HG03025 (cell line): ENCODE data around the gene RFPL3.

Source experiments
- ATAC-seq: cut with Tn5 transposase; IDR thresholded peaks from one replicate; pipeline ENCODE4 v1.9.1; 2021; ENCODE audit warnings: mild to moderate bottlenecking, moderate library complexity; ENCODE audit not compliant: unreplicated experiment, low FRiP score

The RFPL3 gene

GRCh38 chr22:32407312-32407711, 49.6 kb downstream of the RFPL3 start:
- no peak for ATAC-seq

DNA sequence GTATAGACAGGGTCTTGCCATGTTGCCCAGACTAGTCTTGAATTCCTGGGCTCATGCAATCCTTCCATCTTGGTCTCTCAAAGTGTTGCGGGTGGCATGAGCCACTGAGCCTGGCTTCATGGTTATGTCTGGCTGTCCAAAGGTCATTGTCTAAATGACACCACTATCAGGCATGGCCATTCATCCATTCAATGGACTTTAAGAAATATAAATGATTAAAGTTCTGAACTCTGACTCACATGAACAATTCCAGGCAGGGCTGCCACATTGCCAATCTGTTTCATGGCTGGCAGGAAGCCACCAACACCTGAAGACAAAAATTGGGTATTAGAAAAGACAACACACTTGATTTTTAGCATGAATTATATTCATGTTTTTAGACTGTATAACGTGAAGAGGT, 50.3 kb downstream of the RFPL3 start:
- ATAC-seq: no peak

DNA sequence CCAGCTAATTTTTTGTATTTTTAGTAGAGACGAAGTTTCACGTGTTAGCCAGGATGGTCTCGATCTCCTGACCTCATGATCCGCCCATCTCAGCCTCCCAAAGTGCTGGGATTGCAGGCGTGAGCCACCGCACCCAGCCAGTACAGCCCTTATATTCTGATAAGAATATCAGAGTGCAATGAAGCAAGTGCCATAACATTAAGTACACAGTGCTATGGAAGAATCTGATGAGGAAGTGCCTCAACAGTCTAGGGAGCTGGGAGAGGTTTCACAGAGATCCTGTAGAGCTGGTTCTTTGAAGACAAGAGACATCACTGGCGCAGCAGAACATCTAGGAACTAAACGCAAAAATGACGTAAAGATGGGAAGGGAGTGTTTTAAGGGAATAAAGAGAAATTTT, 52.3 kb downstream of the RFPL3 start:
- ATAC-seq: no peak

DNA sequence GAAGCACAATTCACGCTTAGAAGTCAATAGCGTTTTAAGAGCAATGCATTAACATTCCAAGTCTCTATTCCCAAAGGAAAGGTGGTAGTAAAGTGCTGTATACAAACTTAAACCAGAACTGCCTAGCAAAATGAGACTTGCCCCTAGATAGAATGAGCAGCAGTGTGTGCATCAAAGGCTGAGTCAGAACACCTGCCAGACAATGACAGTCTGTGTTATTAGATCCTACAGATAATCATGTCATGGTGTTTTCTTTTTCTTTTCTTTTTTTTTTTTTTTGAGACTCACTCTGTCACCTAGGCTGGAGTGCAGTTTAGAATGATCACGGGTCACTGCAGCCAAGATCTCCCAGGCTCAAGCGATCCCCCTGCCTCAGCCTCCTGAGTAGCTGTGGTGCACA, 52.8 kb downstream of the RFPL3 start:
- no peak for ATAC-seq
